ENCODE measurements around the gene LRRC55. TPM values are rescaled to one million over a fixed set of nuclear protein-coding genes. Genes with fewer than 3 reads are reported as not detected.

Gene LRRC55
- polyA plus RNA-seq, 4 donors, result 2.0 to 6.4 (median 5.8) TPM

DNA sequence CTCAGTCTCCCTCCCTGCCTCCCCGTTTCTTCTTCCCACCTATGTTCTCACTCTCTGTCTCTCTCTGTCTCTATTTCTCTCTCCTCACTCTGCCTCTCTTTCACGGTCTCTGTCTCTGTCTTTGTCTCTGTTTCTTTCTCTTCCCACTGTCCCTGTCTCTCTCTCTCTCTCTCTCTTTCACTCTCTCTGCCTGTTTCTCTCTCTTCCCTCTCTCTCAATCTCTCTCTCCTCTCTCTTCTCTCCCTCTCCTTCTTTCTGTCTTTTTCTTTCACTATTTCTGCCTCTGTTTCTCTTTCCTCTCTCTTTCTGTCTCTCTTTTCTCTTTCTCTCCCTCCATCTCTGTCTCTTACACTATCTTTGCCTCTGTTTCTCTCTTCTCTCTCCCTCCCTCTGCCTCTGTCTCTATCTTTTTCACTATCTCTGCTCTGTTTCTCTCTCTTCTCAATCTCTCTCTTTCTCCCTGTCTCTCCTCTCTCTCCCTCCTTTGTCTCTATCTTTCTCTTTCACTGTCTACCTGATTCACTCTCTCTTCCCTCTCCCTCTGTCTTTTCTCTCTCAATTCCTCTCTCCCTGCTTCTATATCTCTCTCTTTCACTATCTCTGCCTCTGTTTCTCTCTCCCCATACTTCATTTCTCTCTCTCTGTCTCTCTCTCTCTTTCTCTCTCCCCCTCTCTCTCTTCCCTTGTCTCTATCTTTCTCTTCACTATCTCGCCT lies 49.9 kb downstream of the LRRC55 start:
- DNase-seq (ENCODE audit: low read depth in 4 of 4, low spot score in 3 of 4), result no peak

DNA sequence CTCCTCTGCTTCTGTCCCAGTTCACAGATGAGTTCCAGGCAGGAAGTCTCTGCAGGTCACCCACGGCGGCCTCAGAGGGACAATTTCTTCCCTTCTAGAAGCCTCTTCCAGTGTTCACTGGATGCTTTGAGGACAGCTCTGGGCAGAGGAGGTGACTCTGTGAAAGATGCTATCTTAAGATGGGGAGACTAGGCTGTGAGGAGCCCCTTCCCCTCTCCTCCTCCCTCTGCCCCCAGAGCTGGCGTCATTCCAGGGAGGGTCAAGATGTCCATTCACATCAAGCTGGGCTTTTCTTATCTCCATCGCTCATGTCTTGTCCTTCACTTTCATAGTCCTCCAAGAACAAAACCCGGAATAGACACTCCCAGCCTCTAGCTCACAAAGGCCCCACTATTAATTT lies 51.9 kb downstream of the LRRC55 start:
- no peak for DNase-seq (ENCODE audit: low read depth in 4 of 4, low spot score in 3 of 4)

DNA sequence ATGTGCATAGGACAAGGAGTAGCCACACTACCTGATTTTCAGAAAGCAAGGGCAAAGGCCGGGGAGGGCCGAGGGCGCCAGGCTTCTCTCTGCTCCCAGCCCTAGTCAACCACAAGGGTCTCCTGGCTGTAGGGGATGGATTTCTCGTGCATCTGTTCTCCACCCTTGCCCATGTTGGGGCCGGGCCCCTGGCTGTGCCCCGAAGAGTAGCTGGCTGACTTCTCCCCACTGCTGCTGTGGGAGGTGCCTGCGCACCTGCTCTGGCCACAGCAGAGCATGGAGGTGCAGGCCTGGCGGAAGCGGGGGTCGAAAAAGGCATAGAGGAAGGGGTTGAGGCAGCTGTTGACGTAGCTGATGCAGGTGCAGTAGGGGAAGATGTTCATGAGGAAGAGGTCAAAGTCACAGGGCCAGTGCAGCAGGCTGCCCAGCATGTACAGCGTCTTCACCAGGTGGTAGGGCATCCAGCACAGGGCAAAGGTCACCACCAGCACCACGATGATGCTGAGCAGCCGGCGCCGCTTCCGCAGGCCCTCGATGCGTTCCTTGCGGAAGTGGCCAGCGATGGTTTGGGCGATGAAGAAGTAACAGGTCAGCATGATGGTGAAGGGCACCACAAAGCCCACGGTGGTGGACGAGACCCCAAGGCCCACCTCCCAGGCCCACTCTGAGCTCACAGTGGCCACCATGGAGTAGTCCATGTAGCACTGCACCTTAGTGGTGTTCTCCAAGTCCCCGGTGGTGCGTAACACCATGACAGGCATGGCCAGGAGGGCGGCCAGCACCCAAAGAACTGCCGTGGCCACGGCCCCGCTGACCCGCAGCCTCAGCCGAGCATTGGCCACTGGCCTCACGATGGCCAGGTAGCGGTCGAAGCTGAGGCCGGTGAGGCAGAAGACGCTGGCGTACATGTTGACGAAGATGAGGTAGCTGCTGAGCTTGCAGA lies 54.3 kb downstream of the LRRC55 start:
- DNase-seq (ENCODE audit: low read depth in 4 of 4, low spot score in 3 of 4), result no peak

DNA sequence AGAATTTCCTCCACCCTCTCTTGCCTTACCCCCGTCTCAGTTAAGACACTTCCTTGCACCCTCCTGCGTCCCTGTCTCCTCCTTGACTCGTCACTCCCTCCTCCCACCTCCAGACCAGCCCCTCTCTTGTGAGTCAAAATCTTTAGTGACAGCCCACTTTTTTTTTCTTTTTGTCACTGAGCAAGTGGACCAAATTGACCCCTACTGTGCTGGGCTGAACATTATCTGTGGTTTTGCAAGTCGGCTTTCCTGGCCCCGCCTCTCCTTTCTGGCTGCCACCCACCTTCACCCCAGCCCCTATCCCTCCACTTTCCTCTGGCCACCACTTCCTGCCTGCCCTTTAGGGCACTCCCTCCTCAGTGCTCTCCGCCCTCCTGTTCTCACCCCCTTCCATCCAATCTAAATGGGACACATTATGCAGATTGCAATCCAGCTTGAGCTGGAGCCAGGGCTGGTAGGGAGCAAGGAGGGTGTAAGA lies 55.5 kb downstream of the LRRC55 start, which contains the start of gene APLNR:
APLNR (minus strand) TSS at position 47 of the 478 bp plus-strand sequence. CDS start 246 bp downstream, outside the sequence.
- DNase-seq (ENCODE audit: low read depth in 4 of 4, low spot score in 3 of 4), result no peak

DNA sequence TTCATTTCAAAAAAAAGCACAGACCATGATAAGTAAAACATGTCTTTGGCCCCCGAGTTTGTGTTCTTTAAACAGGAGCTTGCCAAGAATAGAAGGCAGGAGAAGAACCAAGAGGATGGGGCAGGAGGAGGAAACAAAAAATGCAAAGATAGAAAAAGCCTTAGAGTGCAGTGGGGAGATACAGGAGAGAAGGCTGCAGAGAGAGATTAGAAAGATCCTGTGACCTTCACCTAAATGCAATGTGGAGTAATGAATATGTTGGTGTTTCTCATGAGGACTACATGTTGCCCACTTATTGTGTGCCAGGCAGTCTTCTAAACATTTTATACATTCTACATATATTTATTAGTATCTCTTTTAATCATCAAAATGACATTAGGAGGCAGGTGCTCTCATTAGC lies 57.6 kb downstream of the LRRC55 start:
- DNase-seq (ENCODE audit: low read depth in 4 of 4, low spot score in 3 of 4), result no peak

DNA sequence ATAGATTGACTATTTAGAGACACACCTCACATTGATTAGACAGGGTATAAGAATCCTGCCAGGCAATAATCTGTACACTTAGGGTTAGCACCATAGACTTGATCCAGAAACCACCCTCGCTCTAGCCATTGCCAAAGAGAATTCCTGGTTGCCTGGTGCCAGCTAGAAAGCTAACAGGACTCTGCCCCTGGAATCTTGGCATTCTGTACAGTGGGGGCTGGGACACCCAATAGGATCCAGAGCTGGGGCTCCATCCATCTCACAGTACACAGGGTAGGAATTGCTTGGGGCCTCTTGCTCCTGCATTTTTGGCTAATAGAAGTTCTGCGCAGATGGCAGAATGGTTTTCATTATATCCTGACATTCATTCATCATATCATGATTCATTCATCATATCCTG lies 58.3 kb downstream of the LRRC55 start:
- no peak for DNase-seq (ENCODE audit: low read depth in 4 of 4, low spot score in 3 of 4)

DNA sequence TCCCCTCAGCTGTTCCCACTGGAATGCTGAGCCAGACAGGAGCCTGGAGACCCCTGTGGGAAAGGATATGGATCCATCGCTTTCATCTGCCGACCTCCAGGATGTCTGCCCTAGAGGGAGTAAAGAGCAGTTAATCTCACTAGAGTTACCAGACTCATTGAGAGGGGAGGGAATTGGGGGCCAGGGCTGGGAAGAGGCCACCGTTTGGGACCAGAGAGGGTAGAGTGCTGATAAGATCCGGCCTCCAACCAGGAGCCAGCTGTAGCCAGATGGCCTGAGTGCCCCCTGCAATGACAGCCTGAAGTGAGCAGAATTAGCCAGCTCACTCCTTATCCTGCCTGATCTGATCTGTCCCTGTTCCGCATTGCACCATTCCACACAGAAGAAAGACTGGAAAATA lies 59.0 kb downstream of the LRRC55 start:
- DNase-seq (ENCODE audit: low read depth in 4 of 4, low spot score in 3 of 4), result no peak

Other genes starting within 250 kb of the LRRC55 start
- gene OR5AK2, start 193.0 kb upstream of the LRRC55 start, polyA plus RNA-seq (ENCODE audit: insufficient read length in 4 of 4), result under 1 TPM in 3 of 4 donors, not detected in 1; 0.17 to 0.35 (median 0.17) TPM
- 10 to 100 TPM; 66.7 to 86.7 (median 85.4) TPM for gene APLNR, start 55.3 kb downstream of the LRRC55 start, polyA plus RNA-seq (ENCODE audit: insufficient read length in 4 of 4)
- gene TNKS1BP1, start 143.0 kb downstream of the LRRC55 start, polyA plus RNA-seq (ENCODE audit: insufficient read length in 4 of 4), result 10 to 100 TPM; 64.2 to 77.6 (median 72.4) TPM
- 100 to 1,000 TPM; 116 to 210 (median 176) TPM for gene SSRP1, start 153.9 kb downstream of the LRRC55 start, polyA plus RNA-seq (ENCODE audit: insufficient read length in 4 of 4)
- gene P2RX3, start 156.4 kb downstream of the LRRC55 start, polyA plus RNA-seq (ENCODE audit: insufficient read length in 4 of 4), result 10 to 100 TPM in 1 of 4 donors, 1 to 10 TPM in 2, under 1 TPM in 1; 0.40 to 14.4 (median 1.6) TPM
- gene PRG3, start 199.2 kb downstream of the LRRC55 start, polyA plus RNA-seq (ENCODE audit: insufficient read length in 4 of 4), result 1 to 10 TPM in 1 of 4 donors, under 1 TPM in 3; 0.19 to 1.2 (median 0.45) TPM
- gene PRG2, start 208.7 kb downstream of the LRRC55 start, polyA plus RNA-seq (ENCODE audit: insufficient read length in 4 of 4), result 1 to 10 TPM in 1 of 4 donors, under 1 TPM in 3; 0.20 to 2.2 (median 0.78) TPM
- gene SLC43A3, start 245.2 kb downstream of the LRRC55 start, polyA plus RNA-seq (ENCODE audit: insufficient read length in 4 of 4), result 10 to 100 TPM; 24.1 to 29.1 (median 26.2) TPM